ENCODE data around the gene FLT4.

- TF ChIP-seq POLR2A (IDR thresholded peaks at IDR 0.05): no peak
- TF ChIP-seq, protein P1, sequence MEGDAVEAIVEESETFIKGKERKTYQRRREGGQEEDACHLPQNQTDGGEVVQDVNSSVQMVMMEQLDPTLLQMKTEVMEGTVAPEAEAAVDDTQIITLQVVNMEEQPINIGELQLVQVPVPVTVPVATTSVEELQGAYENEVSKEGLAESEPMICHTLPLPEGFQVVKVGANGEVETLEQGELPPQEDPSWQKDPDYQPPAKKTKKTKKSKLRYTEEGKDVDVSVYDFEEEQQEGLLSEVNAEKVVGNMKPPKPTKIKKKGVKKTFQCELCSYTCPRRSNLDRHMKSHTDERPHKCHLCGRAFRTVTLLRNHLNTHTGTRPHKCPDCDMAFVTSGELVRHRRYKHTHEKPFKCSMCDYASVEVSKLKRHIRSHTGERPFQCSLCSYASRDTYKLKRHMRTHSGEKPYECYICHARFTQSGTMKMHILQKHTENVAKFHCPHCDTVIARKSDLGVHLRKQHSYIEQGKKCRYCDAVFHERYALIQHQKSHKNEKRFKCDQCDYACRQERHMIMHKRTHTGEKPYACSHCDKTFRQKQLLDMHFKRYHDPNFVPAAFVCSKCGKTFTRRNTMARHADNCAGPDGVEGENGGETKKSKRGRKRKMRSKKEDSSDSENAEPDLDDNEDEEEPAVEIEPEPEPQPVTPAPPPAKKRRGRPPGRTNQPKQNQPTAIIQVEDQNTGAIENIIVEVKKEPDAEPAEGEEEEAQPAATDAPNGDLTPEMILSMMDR (IDR thresholded peaks at IDR 0.05): no peak
These were observed 9.6 kb upstream of the FLT4 start for GRCh38 chr5:180658774-180659564.
